Prostate gland (tissue), 2 donors: ENCODE results near the gene ANKS1B. TPM values are rescaled to one million over a fixed set of nuclear protein-coding genes. Genes with fewer than 3 reads are reported as not detected.

Experiments
- DNase-seq: peaks from one replicate; pipeline ENCODE4 v3.0.0-alpha.2; 2019; ENCODE audit warnings: low spot score
- H3K27ac ChIP-seq, 2 donors: fragments of 200-600 bp; sonication (generic); 2 replicates each; pipeline ENCODE4 v1.5.1; 2017 to 2019
- H3K27me3 ChIP-seq: fragments of 200-600 bp; sonication (generic); replicated peaks from 2 replicates; pipeline ENCODE4 v1.5.1; 2019; ENCODE audit not compliant: insufficient read depth
- H3K36me3 ChIP-seq, 2 donors: fragments of 200-600 bp; sonication (generic); 1 replicate in 1 of 2; 2 replicates in 1 of 2; pipeline versions ENCODE4 v1.5.1 to v1.8.1; 2017 to 2019
- H3K4me1 ChIP-seq: fragments of 200-600 bp; sonication (generic); replicated peaks from 2 replicates; pipeline ENCODE4 v1.5.1; 2019
- H3K4me3 ChIP-seq, 2 donors: fragments of 200-600 bp; sonication (generic); 2 replicates each; pipeline ENCODE4 v1.5.1; 2017 to 2019
- H3K9me3 ChIP-seq: fragments of 200-600 bp; sonication (generic); 2 replicates; pipeline ENCODE4 v1.5.1; 2017
- CTCF ChIP-seq, 4 experiments: fragments of 200-600 bp in 2 of 4; fragments of 450-650 bp in 2 of 4; sonication (generic) in 2 of 4; IDR thresholded peaks; 1 replicate in 3 of 4; 2 replicates in 1 of 4; pipeline ENCODE4 v1.5.1; 2016 to 2019; ENCODE audit warnings: antibody characterized with exemption in 4 of 4, mild to moderate bottlenecking in 2 of 4, moderate library complexity in 2 of 4
- POLR2A ChIP-seq: fragments of 450-650 bp; IDR thresholded peaks from one replicate; pipeline ENCODE4 v1.6.1; 2016; ENCODE audit warnings: antibody characterized with exemption, mild to moderate bottlenecking
- POLR2AphosphoS5 ChIP-seq: sonication (generic); formaldehyde crosslinking; IDR thresholded peaks from one replicate; pipeline ENCODE4 v1.6.1; 2017; ENCODE audit warnings: antibody characterized with exemption
- WGBS: methylation state at CpG from one replicate; pipeline ENCODE4 v1.1.5; 2018; 5-methylcytosine and 5-hydroxymethylcytosine counted together
- intact Hi-C: fragments of 100-400 bp; cut with DNase I; formaldehyde crosslinking; loops from one replicate; pipeline ENCODE4 v1.14.2; 2022
- total RNA-seq, 2 donors: library from RNA; depleted of rRNA; stranded (reverse); fragments of >200 nt; gene quantifications; one replicate each; pipeline ENCODE4 v1.1.0, GENCODE V29; 2016

The ANKS1B gene
- total RNA-seq, 2 donors from 2014 or later = 13.0 to 17.4 TPM

- intact Hi-C loops = no loop called here
- no peak for DNase-seq
- H3K27ac ChIP-seq = no peak overlapping the region
- no peaks in the 10 kb centered on the region for H3K27me3 ChIP-seq
- no peaks in the 10 kb centered on the region for H3K36me3 ChIP-seq
- TF ChIP-seq POLR2A = no peak
- no peak for TF ChIP-seq POLR2AphosphoS5
- TF ChIP-seq CTCF (IDR thresholded peaks at IDR 0.05) = no peak
- no peaks in the 10 kb centered on the region for H3K4me1 ChIP-seq
- WGBS = 46% methylated on average over 2 of the region's 2 CpGs
- H3K9me3 ChIP-seq = no peaks in the 10 kb centered on the region
- H3K4me3 ChIP-seq = no peak overlapping the region
These were observed 1177.5 kb downstream of the ANKS1B start for GRCh38 chr12:98807187-98807586.

GRCh38 chr12:98803468-98804209 lies 1181.1 kb downstream of the ANKS1B start:
- intact Hi-C loops = no loop called here
- no peaks in the 10 kb centered on the region for H3K4me1 ChIP-seq
- no peak for DNase-seq
- WGBS = 72% methylated on average over 6 of the region's 6 CpGs
- no peaks in the 10 kb centered on the region for H3K27me3 ChIP-seq
- no peak for TF ChIP-seq CTCF (IDR thresholded peaks at IDR 0.05)
- no peak for TF ChIP-seq POLR2AphosphoS5
- no peaks in the 10 kb centered on the region for H3K9me3 ChIP-seq
- H3K4me3 ChIP-seq = no peak overlapping the region
- H3K27ac ChIP-seq = no peak overlapping the region
- no peaks in the 10 kb centered on the region for H3K36me3 ChIP-seq

- Histone ChIP-seq H3K4me3 (no peak overlapping the region), H3K27me3 (no peaks in the 10 kb centered on the region), H3K4me1 (no peaks in the 10 kb centered on the region), H3K27ac (no peak overlapping the region), H3K36me3 (no peaks in the 10 kb centered on the region), H3K9me3 (no peaks in the 10 kb centered on the region)
- intact Hi-C loops = no loop called here
- DNase-seq = no peak
- no peak for TF ChIP-seq POLR2AphosphoS5
- TF ChIP-seq POLR2A = no peak
- no peak for TF ChIP-seq CTCF (IDR thresholded peaks at IDR 0.05)
- 74% methylated on average over 3 of the region's 3 CpGs for WGBS
These were observed 1184.9 kb downstream of the ANKS1B start for GRCh38 chr12:98799822-98800221.

GRCh38 chr12:98799146-98799810 lies 1185.5 kb downstream of the ANKS1B start:
- Histone ChIP-seq H3K27me3 (no peaks in the 10 kb centered on the region), H3K27ac (no peak overlapping the region), H3K4me3 (no peak overlapping the region), H3K36me3 (no peaks in the 10 kb centered on the region), H3K9me3 (no peaks in the 10 kb centered on the region), H3K4me1 (no peaks in the 10 kb centered on the region)
- 42% methylated on average over 3 of the region's 3 CpGs for WGBS
- no peak for TF ChIP-seq POLR2A
- no peak for TF ChIP-seq POLR2AphosphoS5
- TF ChIP-seq CTCF (IDR thresholded peaks at IDR 0.05) = no peak
- intact Hi-C loops = no loop called here
- no peak for DNase-seq

GRCh38 chr12:98797200-98797599 lies 1187.5 kb downstream of the ANKS1B start:
- Histone ChIP-seq H3K27me3 (no peaks in the 10 kb centered on the region), H3K27ac (no peak overlapping the region), H3K4me1 (no peaks in the 10 kb centered on the region), H3K4me3 (no peak overlapping the region), H3K9me3 (no peaks in the 10 kb centered on the region), H3K36me3 (no peaks in the 10 kb centered on the region)
- DNase-seq = no peak
- TF ChIP-seq POLR2AphosphoS5 (no peak), CTCF (IDR thresholded peaks at IDR 0.05) (no peak), POLR2A (no peak)
- intact Hi-C loops = no loop called here
- 65% methylated on average over 4 of the region's 4 CpGs for WGBS
